Measurements from ENCODE around the gene NDUFS7. TPM values are rescaled to one million over a fixed set of nuclear protein-coding genes. Genes with fewer than 3 reads are reported as not detected.

The NDUFS7 gene
- total RNA-seq, 1 donor from 2014 or later, result 84.3 TPM

DNA sequence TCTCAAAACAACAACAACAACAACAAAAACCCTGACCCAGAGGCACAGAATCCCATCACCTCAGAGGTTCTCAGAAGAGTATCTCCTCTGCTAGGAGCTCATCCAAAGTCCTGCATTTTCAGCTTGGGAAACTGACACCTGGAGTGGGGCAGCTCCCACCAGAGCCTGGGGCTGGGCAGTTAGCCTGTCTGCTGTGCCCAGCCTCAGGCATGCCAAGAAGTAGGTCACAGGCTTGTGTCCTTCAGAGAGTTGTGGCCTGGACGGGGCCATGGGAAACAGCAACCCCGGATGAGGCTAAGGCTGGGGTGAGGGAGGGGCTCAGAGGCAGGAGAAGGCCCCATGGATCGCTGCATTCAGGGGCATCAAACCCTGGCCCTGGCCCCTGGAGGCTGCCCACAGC, 2.1 kb downstream of the NDUFS7 start:
- intact Hi-C loops (cut with micrococcal nuclease), result no loop called here
- TF ChIP-seq, protein P1, sequence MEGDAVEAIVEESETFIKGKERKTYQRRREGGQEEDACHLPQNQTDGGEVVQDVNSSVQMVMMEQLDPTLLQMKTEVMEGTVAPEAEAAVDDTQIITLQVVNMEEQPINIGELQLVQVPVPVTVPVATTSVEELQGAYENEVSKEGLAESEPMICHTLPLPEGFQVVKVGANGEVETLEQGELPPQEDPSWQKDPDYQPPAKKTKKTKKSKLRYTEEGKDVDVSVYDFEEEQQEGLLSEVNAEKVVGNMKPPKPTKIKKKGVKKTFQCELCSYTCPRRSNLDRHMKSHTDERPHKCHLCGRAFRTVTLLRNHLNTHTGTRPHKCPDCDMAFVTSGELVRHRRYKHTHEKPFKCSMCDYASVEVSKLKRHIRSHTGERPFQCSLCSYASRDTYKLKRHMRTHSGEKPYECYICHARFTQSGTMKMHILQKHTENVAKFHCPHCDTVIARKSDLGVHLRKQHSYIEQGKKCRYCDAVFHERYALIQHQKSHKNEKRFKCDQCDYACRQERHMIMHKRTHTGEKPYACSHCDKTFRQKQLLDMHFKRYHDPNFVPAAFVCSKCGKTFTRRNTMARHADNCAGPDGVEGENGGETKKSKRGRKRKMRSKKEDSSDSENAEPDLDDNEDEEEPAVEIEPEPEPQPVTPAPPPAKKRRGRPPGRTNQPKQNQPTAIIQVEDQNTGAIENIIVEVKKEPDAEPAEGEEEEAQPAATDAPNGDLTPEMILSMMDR (IDR thresholded peaks at IDR 0.05), result no peak
- Mint-ChIP-seq H3K9me3 (no peaks in the 10 kb centered on the region), H3K4me3 (no peak overlapping the region), H3K36me3 (ENCODE audit: low read depth) (peaks cover 31% of the 10 kb centered on the region), H3K4me1 (peaks cover 23% of the 10 kb centered on the region), H3K27ac (no peak overlapping the region), H3K27me3 (peaks cover 3% of the 10 kb centered on the region)
- CTCF ChIA-PET, result no interaction called here
- POLR2A ChIA-PET, result interaction anchor here (1.1 to 1.7 kb wide), 2 partner anchors 12 to 117 kb away, joined by 6 read pairs; partner anchors contain the start of gene CIRBP
- DNase-seq (no peak), ATAC-seq (ENCODE audit: low read depth) (no peak)

DNA sequence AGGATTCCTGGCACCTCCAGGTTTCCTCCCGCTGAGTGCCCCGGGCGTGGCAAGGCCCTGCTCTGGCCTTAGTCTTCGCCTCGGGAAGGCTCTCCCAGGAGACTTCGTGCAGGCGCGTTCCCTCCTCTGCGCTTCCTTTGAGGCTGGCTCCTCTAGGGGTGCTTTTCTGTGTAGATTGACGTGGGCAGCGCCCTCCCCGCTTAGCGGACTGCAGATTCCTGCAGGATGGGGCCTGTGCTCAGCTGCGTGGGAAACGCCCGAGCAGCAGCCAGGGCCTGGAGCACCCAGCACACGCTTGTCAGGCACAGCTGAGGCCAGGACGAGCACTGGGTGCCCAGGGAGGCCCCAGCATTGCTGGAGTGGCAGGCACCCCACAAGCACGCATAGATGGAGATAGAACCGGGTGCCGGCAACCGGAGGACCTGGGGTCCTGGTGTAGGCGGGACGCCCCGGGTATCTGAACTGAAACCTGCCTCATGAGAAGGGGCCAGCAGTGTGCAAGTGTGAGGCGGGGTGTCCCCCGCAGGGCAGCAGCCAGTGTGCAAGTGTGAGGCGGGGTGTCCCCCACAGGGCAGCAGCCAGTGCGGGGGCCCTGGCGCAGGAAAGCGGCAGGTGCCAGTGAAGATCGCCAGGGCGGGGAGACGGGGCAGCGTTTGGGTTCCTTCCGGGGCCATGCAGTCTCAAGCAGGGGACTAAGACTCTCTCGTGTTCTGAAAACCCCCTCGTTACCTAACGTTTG, 3.4 kb downstream of the NDUFS7 start:
- Mint-ChIP-seq H3K4me3 (no peak overlapping the region), H3K4me1 (peaks cover 23% of the 10 kb centered on the region), H3K36me3 (ENCODE audit: low read depth) (peaks cover 37% of the 10 kb centered on the region), H3K9me3 (no peaks in the 10 kb centered on the region), H3K27me3 (peaks cover 3% of the 10 kb centered on the region), H3K27ac (no peak overlapping the region)
- ATAC-seq (ENCODE audit: low read depth) (no peak), DNase-seq (no peak)
- intact Hi-C loops (cut with micrococcal nuclease), result no loop called here
- ChIA-PET POLR2A (no interaction called here), CTCF (no interaction called here)
- TF ChIP-seq, protein P1 (IDR thresholded peaks at IDR 0.05), result no peak

DNA sequence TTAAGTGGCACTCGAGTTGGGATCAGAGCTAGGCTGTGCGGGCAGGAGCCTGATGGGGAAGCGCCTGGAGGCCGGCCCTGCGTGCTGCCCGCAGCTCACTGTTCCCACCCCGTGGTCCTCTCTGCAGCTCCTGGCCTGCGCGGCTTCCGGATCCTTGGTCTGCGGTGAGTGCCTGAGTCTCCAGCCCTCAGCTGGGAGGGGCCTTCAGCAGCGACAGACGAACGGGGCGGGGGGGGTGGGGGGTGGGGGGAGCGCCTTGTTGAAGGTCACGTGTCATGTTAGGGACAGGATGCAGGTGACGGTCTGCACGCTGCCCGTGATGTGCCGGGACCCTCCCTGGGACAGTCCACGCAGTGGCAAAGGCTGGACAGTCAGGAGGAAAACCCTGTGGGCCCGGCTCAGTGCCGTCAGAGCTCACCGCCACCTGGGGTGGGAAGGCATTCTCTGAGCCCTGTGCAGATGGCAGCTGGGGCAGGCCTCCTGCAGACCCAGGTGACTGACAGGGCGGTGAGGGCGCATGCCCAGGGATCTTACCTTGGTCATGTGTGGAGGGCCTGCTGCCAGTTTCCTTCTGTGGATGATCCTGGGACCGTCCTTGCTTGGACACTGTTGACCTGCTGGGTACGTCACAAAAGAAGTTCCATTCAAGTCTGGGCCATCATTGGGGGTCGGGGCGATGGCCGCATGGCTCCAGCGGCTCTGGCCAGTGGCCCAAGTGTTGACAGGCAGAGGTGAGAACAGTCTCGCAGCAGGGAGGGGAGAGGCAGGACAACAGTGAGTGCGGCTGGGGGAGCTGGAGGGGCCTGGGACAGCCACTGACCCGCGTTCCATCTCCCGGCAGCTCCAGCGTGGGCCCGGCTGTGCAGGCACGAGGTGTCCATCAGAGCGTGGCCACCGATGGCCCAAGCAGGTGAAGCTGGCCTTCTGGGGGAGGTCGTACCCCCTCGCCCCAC, 4.3 kb downstream of the NDUFS7 start:
- DNase-seq (no peak), ATAC-seq (ENCODE audit: low read depth) (no peak)
- H3K9me3 Mint-ChIP-seq, result no peaks in the 10 kb centered on the region
- CTCF ChIA-PET, result no interaction called here
- H3K27me3 Mint-ChIP-seq, result peaks cover 3% of the 10 kb centered on the region
- POLR2A ChIA-PET, result no interaction called here
- TF ChIP-seq, protein P1 (IDR thresholded peaks at IDR 0.05), result no peak
- H3K27ac Mint-ChIP-seq, result no peak overlapping the region
- no peak overlapping the region for H3K4me3 Mint-ChIP-seq
- intact Hi-C loops (cut with micrococcal nuclease), result no loop called here
- peaks cover 21% of the 10 kb centered on the region for H3K4me1 Mint-ChIP-seq
- peaks cover 41% of the 10 kb centered on the region for H3K36me3 Mint-ChIP-seq (ENCODE audit: low read depth)

DNA sequence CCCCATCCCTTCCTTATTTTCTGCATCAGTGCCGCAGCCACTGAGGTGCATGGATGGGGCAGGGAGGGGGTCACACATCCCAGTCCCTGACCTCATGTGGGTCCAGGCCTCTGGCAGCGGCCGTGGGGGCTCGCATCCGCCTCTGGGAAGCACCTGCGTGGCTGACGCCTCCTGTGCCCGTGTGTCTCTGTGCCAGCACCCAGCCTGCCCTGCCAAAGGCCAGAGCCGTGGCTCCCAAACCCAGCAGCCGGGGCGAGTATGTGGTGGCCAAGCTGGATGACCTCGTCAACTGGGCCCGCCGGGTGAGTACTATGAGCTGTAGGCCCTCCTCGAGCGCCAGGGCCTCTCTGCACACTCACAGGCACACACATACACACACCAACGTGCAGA, 4.9 kb downstream of the NDUFS7 start:
- intact Hi-C loops (cut with micrococcal nuclease), result no loop called here
- Mint-ChIP-seq H3K36me3 (ENCODE audit: low read depth) (peaks cover 40% of the 10 kb centered on the region), H3K27ac (no peak overlapping the region), H3K4me1 (peaks cover 14% of the 10 kb centered on the region), H3K4me3 (no peak overlapping the region), H3K9me3 (no peaks in the 10 kb centered on the region), H3K27me3 (no peaks in the 10 kb centered on the region)
- ATAC-seq (ENCODE audit: low read depth) (no peak), DNase-seq (no peak)
- TF ChIP-seq, protein P1 (IDR thresholded peaks at IDR 0.05), result no peak
- ChIA-PET CTCF (no interaction called here), POLR2A (no interaction called here)
